BLaER1 (cell line): ENCODE results near the gene PIGN.

ENCODE experiments used
- H3K27ac ChIP-seq: shearing (Covaris generic); formaldehyde crosslinking; 2 replicates; pipeline ENCODE4 v1.8.1; 2022
- H3K27me3 ChIP-seq: shearing (Covaris generic); formaldehyde crosslinking; 2 replicates; pipeline ENCODE4 v1.8.1; 2022
- H3K36me3 ChIP-seq: shearing (Covaris generic); formaldehyde crosslinking; 2 replicates; pipeline ENCODE4 v1.8.1; 2022
- H3K4me1 ChIP-seq: shearing (Covaris generic); formaldehyde crosslinking; 2 replicates; pipeline ENCODE4 v1.8.1; 2022
- H3K4me2 ChIP-seq: shearing (Covaris generic); formaldehyde crosslinking; 2 replicates; pipeline ENCODE4 v1.8.1; 2022
- H3K4me3 ChIP-seq: shearing (Covaris generic); formaldehyde crosslinking; 2 replicates; pipeline ENCODE4 v1.8.1; 2022
- H3K9ac ChIP-seq: shearing (Covaris generic); formaldehyde crosslinking; 2 replicates; pipeline ENCODE4 v1.8.1; 2022
- H3K9me3 ChIP-seq: shearing (Covaris generic); formaldehyde crosslinking; 2 replicates; pipeline ENCODE4 v1.8.1; 2022
- H4K20me1 ChIP-seq: shearing (Covaris generic); formaldehyde crosslinking; 2 replicates; pipeline ENCODE4 v1.8.1; 2022
- Cebpa-rat ChIP-seq: shearing (Covaris generic); IDR thresholded peaks from 2 replicates; pipeline ENCODE4 v1.8.1; 2022

Gene PIGN

GRCh38 chr18:62097698-62098097, 89.2 kb downstream of the PIGN start:
- peaks cover 12% of the 10 kb centered on the region for H3K9me3 ChIP-seq
- TF ChIP-seq Cebpa-rat: no peak

GRCh38 chr18:62091487-62092120, 95.3 kb downstream of the PIGN start:
- H3K4me2 ChIP-seq: no peak overlapping the region

More at GRCh38 chr18:62097698-62098097, 89.2 kb downstream of the PIGN start:
- Histone ChIP-seq H3K4me2 (no peak overlapping the region), H3K4me3 (no peak overlapping the region), H3K4me1 (no peaks in the 10 kb centered on the region), H3K27me3 (no peaks in the 10 kb centered on the region), H3K9ac (no peak overlapping the region), H3K27ac (no peak overlapping the region), H3K36me3 (peaks cover 26% of the 10 kb centered on the region), H4K20me1 (no peaks in the 10 kb centered on the region)

GRCh38 chr18:62089174-62089573, 97.7 kb downstream of the PIGN start:
- H3K27ac ChIP-seq: no peak overlapping the region
- peaks cover 4% of the 10 kb centered on the region; the same call in 1 of the 2 replicates for H3K4me1 ChIP-seq
- H4K20me1 ChIP-seq: no peaks in the 10 kb centered on the region
- no peaks in the 10 kb centered on the region for H3K9me3 ChIP-seq
- H3K36me3 ChIP-seq: peaks cover 20% of the 10 kb centered on the region
- no peak overlapping the region for H3K4me2 ChIP-seq
- H3K27me3 ChIP-seq: no peaks in the 10 kb centered on the region
- no peak for TF ChIP-seq Cebpa-rat
- H3K4me3 ChIP-seq: no peak overlapping the region
- no peak overlapping the region for H3K9ac ChIP-seq

More at GRCh38 chr18:62091487-62092120, 95.3 kb downstream of the PIGN start:
- Histone ChIP-seq H3K4me1 (peaks cover 4% of the 10 kb centered on the region; the same call in 1 of the 2 replicates), H3K4me3 (no peak overlapping the region), H3K9me3 (no peaks in the 10 kb centered on the region), H3K27me3 (no peaks in the 10 kb centered on the region), H3K9ac (no peak overlapping the region), H4K20me1 (no peaks in the 10 kb centered on the region), H3K27ac (no peak overlapping the region), H3K36me3 (peaks cover 16% of the 10 kb centered on the region)
- no peak for TF ChIP-seq Cebpa-rat

- H3K36me3 ChIP-seq: peaks cover 20% of the 10 kb centered on the region
- no peaks in the 10 kb centered on the region for H3K27me3 ChIP-seq
- H4K20me1 ChIP-seq: no peaks in the 10 kb centered on the region
- no peak for TF ChIP-seq Cebpa-rat
- no peak overlapping the region for H3K9ac ChIP-seq
- no peak overlapping the region for H3K4me2 ChIP-seq
- H3K9me3 ChIP-seq: no peaks in the 10 kb centered on the region
- H3K4me3 ChIP-seq: no peak overlapping the region
- H3K4me1 ChIP-seq: peaks cover 4% of the 10 kb centered on the region; the same call in 1 of the 2 replicates
- no peak overlapping the region for H3K27ac ChIP-seq
Measured at GRCh38 chr18:62088156-62088555, 98.7 kb downstream of the PIGN start.

- Histone ChIP-seq H3K4me3 (no peak overlapping the region), H3K36me3 (peaks cover 17% of the 10 kb centered on the region)
Measured at GRCh38 chr18:62085756-62086155, 101.1 kb downstream of the PIGN start.

GRCh38 chr18:62081761-62082294, 105.0 kb downstream of the PIGN start:
- Histone ChIP-seq H3K9ac (no peak overlapping the region), H3K27ac (no peak overlapping the region), H3K36me3 (peaks cover 7% of the 10 kb centered on the region), H3K27me3 (no peaks in the 10 kb centered on the region), H4K20me1 (no peaks in the 10 kb centered on the region), H3K4me3 (no peak overlapping the region), H3K4me2 (no peak overlapping the region), H3K9me3 (no peaks in the 10 kb centered on the region), H3K4me1 (no peaks in the 10 kb centered on the region)
- no peak for TF ChIP-seq Cebpa-rat

More at GRCh38 chr18:62085756-62086155, 101.1 kb downstream of the PIGN start:
- Histone ChIP-seq H3K9me3 (no peaks in the 10 kb centered on the region), H3K4me1 (peaks cover 4% of the 10 kb centered on the region; the same call in 1 of the 2 replicates), H4K20me1 (no peaks in the 10 kb centered on the region), H3K9ac (no peak overlapping the region), H3K4me2 (no peak overlapping the region), H3K27ac (no peak overlapping the region), H3K27me3 (no peaks in the 10 kb centered on the region)
- no peak for TF ChIP-seq Cebpa-rat

- Histone ChIP-seq H3K36me3 (0 out of 2 replicates have a peak, but pooled peaks cover 2% of the 10 kb centered on the region), H3K9ac (no peak overlapping the region), H3K4me2 (no peak overlapping the region), H3K4me3 (no peak overlapping the region), H3K27me3 (no peaks in the 10 kb centered on the region), H3K27ac (no peak overlapping the region), H3K9me3 (no peaks in the 10 kb centered on the region), H3K4me1 (no peaks in the 10 kb centered on the region), H4K20me1 (no peaks in the 10 kb centered on the region)
- TF ChIP-seq Cebpa-rat: no peak
Measured at GRCh38 chr18:62081248-62081647, 105.6 kb downstream of the PIGN start.

GRCh38 chr18:62080172-62080900, 106.5 kb downstream of the PIGN start:
- no peak for TF ChIP-seq Cebpa-rat
- H4K20me1 ChIP-seq: no peaks in the 10 kb centered on the region
- no peaks in the 10 kb centered on the region for H3K4me1 ChIP-seq
- H3K4me2 ChIP-seq: no peak overlapping the region
- H3K4me3 ChIP-seq: no peak overlapping the region
- no peaks in the 10 kb centered on the region for H3K36me3 ChIP-seq
- no peaks in the 10 kb centered on the region for H3K9me3 ChIP-seq
- H3K27me3 ChIP-seq: no peaks in the 10 kb centered on the region
- no peak overlapping the region for H3K9ac ChIP-seq
- no peak overlapping the region for H3K27ac ChIP-seq

- no peaks in the 10 kb centered on the region for H3K4me1 ChIP-seq
- no peaks in the 10 kb centered on the region for H3K9me3 ChIP-seq
- no peaks in the 10 kb centered on the region for H3K36me3 ChIP-seq
- TF ChIP-seq Cebpa-rat: no peak
- no peak overlapping the region for H3K4me2 ChIP-seq
- no peaks in the 10 kb centered on the region for H3K27me3 ChIP-seq
- no peak overlapping the region for H3K9ac ChIP-seq
- H3K4me3 ChIP-seq: no peak overlapping the region
- H3K27ac ChIP-seq: no peak overlapping the region
- no peaks in the 10 kb centered on the region for H4K20me1 ChIP-seq
Measured at GRCh38 chr18:62073461-62074281, 113.2 kb downstream of the PIGN start.
